K562 (cell line): Measurements from ENCODE around the gene ADI1. TPM values are rescaled to one million over a fixed set of nuclear protein-coding genes. Genes with fewer than 3 reads are reported as not detected.

Experiments used
- ATAC-seq: fragments of 200-7000 bp; cut with Tn5 transposase; 3 replicates; pipeline ENCODE4 v1.9.1; 2020; ENCODE audit warnings: moderate library complexity
- BruUV-seq: library from RNA; stranded (reverse); fragments of 400-500 nt; replicated peaks from 2 replicates; lab custom pipeline; 2021; lab: Mats Ljungman, UMichigan
- CTCF ChIA-PET: fragments of 300-600 bp; formaldehyde crosslinking; extraction: SDS; loops from one replicate; lab custom pipeline; 2021; ENCODE audit warnings: low intra/inter-chr PET ratio; lab: Yijun Ruan, JAX
- POLR2A ChIA-PET: fragments of 300-600, 350-650 bp; sonication (Branson Sonifier 250); formaldehyde crosslinking; extraction: SDS; loops from one replicate; lab custom pipeline; 2021; ENCODE audit warnings: antibody characterized with exemption, inconsistent platforms; lab: Yijun Ruan, JAX
- DNase-seq, 4 experiments: peaks; one replicate each; pipeline versions ENCODE4 v3.0.0 to v3.0.0-alpha.2; 2011 to 2018; ENCODE audit warnings: low spot score in 3 of 4, mixed read lengths in 3 of 4; ENCODE audit errors: extremely low read depth in 1 of 4
- FAIRE-seq: peaks from 2 replicates; lab custom pipeline; 2011; peaks lifted over from hg19 to GRCh38; lab: Jason Lieb, UNC
- H2AFZ ChIP-seq: 2 replicates; pipeline ENCODE4 v1.6.0; 2011; ENCODE audit warnings: low read depth, low read length, control low read depth, inconsistent platforms
- H3K27ac ChIP-seq: fragments of 200-600 bp; 3 replicates; pipeline ENCODE4 v1.8.0; 2011; ENCODE audit warnings: low read depth, mild to moderate bottlenecking, control low read depth, inconsistent platforms, low read length, moderate library complexity, mixed read lengths; ENCODE audit errors: extremely low read depth
- H3K27me3 ChIP-seq, 2 experiments: fragments of 300-600 bp in 1 of 2; 2 replicates in 1 of 2; 3 replicates in 1 of 2; pipeline versions ENCODE4 v1.6.0 to v1.8.0; 2011; ENCODE audit warnings: inconsistent platforms in 2 of 2, low read length in 2 of 2, mild to moderate bottlenecking in 1 of 2, mixed read lengths in 1 of 2, moderate library complexity in 1 of 2; ENCODE audit not compliant: control insufficient read depth in 2 of 2, insufficient read depth in 2 of 2
- H3K36me3 ChIP-seq: fragments of 300-600 bp; 3 replicates; pipeline ENCODE4 v1.8.0; 2011; ENCODE audit warnings: mild to moderate bottlenecking, low read length, inconsistent platforms; ENCODE audit not compliant: control insufficient read depth, insufficient read depth
- H3K4me1 ChIP-seq, 2 experiments: fragments of 200-600 bp in 1 of 2; replicated peaks in 1 of 2; 2 replicates in 1 of 2; 3 replicates in 1 of 2; pipeline versions ENCODE4 v1.5.1 to v1.8.0; 2011; ENCODE audit warnings: inconsistent platforms in 2 of 2, low read length in 2 of 2, mild to moderate bottlenecking in 1 of 2, mixed read lengths in 1 of 2, moderate library complexity in 1 of 2; ENCODE audit not compliant: control insufficient read depth in 2 of 2, insufficient read depth in 2 of 2
- H3K4me2 ChIP-seq: 2 replicates; pipeline ENCODE4 v1.6.1; 2011; ENCODE audit warnings: low read length, control low read depth, inconsistent platforms, mixed read lengths; ENCODE audit not compliant: insufficient read depth
- H3K4me3 ChIP-seq: fragments of 200-600 bp; sonication (generic), shearing (Covaris generic); 2 replicates; pipeline ENCODE4 v1.5.1; 2016; ENCODE audit warnings: control low read depth, inconsistent platforms
- H3K79me2 ChIP-seq: fragments of 200-600 bp; 3 replicates; pipeline ENCODE4 v1.8.0; 2011; ENCODE audit warnings: low read length, inconsistent platforms; ENCODE audit not compliant: control insufficient read depth, insufficient read depth
- H3K9ac ChIP-seq, 2 experiments: 2 replicates each; pipeline versions ENCODE4 v1.6.0 to v1.6.1; 2011; ENCODE audit warnings: low read depth in 2 of 2, low read length in 2 of 2, control low read depth in 1 of 2, inconsistent platforms in 1 of 2, mild to moderate bottlenecking in 1 of 2, mixed read lengths in 1 of 2; ENCODE audit not compliant: insufficient read depth in 1 of 2
- H3K9me1 ChIP-seq: one replicate; pipeline ENCODE4 v1.6.0; 2011; ENCODE audit warnings: inconsistent platforms, mild to moderate bottlenecking, low read length, moderate library complexity; ENCODE audit not compliant: control insufficient read depth, insufficient read depth
- H3K9me3 ChIP-seq: replicated peaks from 2 replicates; pipeline ENCODE4 v1.5.1; 2011; ENCODE audit warnings: low read depth, low read length, inconsistent platforms; ENCODE audit not compliant: control insufficient read depth, insufficient read depth
- H4K20me1 ChIP-seq: replicated peaks from 2 replicates; pipeline ENCODE4 v1.6.1; 2011; ENCODE audit warnings: low read length, inconsistent platforms, mixed read lengths; ENCODE audit not compliant: control insufficient read depth, insufficient read depth
- HNRNPLL ChIP-seq: fragments of 200-400 bp; formaldehyde crosslinking; IDR thresholded peaks from 2 replicates; pipeline ENCODE4 v1.6.1; 2017; ENCODE audit warnings: low read length, low read depth, mild to moderate bottlenecking; ENCODE audit not compliant: poor library complexity, severe bottlenecking
- NBN ChIP-seq: fragments of 450-650 bp; IDR thresholded peaks from 2 replicates; pipeline ENCODE4 v1.6.1; 2016; ENCODE audit warnings: low read depth, mild to moderate bottlenecking
- POLR2AphosphoS5 ChIP-seq: IDR thresholded peaks from 2 replicates; pipeline ENCODE4 v1.6.1; 2011; ENCODE audit warnings: mild to moderate bottlenecking, low read depth, low read length, moderate library complexity; ENCODE audit not compliant: control insufficient read depth, insufficient read depth
- RFX7 ChIP-seq: fragments of 250-450 bp; sonication (Bioruptor Pico); IDR thresholded peaks from 2 replicates; pipeline ENCODE4 v1.5.1; 2021; ENCODE audit warnings: mild to moderate bottlenecking
- SMARCC2 ChIP-seq: fragments of 450-650 bp; IDR thresholded peaks from 2 replicates; pipeline ENCODE4 v1.6.1; 2017; ENCODE audit warnings: antibody characterized with exemption, moderate library complexity, mild to moderate bottlenecking, low read depth
- ZNF507 ChIP-seq: conservative IDR thresholded peaks from 2 replicates; pipeline ENCODE4 v1.6.1; 2017; ENCODE audit warnings: missing genetic modification characterization, missing compliant biosample characterization
- ZNF79 ChIP-seq: fragments of 250-450 bp; sonication (Bioruptor Pico); IDR thresholded peaks from 2 replicates; pipeline ENCODE4 v1.4.0; 2020; ENCODE audit warnings: low read depth, mild to moderate bottlenecking, moderate library complexity
- WGBS: fragments of 100-300 bp; shearing (Covaris generic); methylation state at CpG from one replicate; pipeline ENCODE4 v1.1.6; 2016; ENCODE audit warnings: low coverage, mixed read lengths; ENCODE audit not compliant: insufficient coverage; ENCODE audit errors: missing lambda C conversion rate; 5-methylcytosine and 5-hydroxymethylcytosine counted together
- in situ Hi-C: fragments of 300-500 bp; cut with MboI; formaldehyde crosslinking; loops from 4 replicates; pipeline ENCODE4 v1.15.0; 2018; ENCODE audit warnings: inconsistent platforms, mixed read lengths
- intact Hi-C: fragments of 100-400 bp; cut with micrococcal nuclease; formaldehyde crosslinking; loops from 2 replicates; pipeline ENCODE4 v1.14.2; 2022
- polyA plus RNA-seq, 8 experiments: library from polyadenylated mRNA; depleted of rRNA in 4 of 8; stranded (reverse) in 5 of 8; unstranded in 3 of 8; fragments of >200 nt; fragmentation: Nextera tagmentation in 2 of 8; fragmentation: Illumina TruSeq in 1 of 8; extraction: Ambion mirVana in 2 of 8; extraction: Trizol in 1 of 8; gene quantifications; 2 replicates each; pipeline versions ENCODE4 v1.2.1 to v1.2.3, GENCODE V29; 2011 to 2014; ENCODE audit warnings: inconsistent platforms in 1 of 8, missing spikeins in 1 of 8
- total RNA-seq, 7 experiments: library from RNA; depleted of rRNA in 6 of 7; stranded (reverse); fragments of >200 nt in 6 of 7; fragmentation: Illumina TruSeq in 2 of 7; extraction: Trizol in 2 of 7; gene quantifications; 2 replicates each; pipeline versions ENCODE4 v1.2.1 to v1.2.3, GENCODE V29; 2011 to 2021; ENCODE audit warnings: low replicate concordance in 1 of 7
- TF ChIP-seq, protein P1 (sequence below): fragments of 250-450 bp; sonication (Bioruptor Pico); IDR thresholded peaks from 2 replicates; pipeline ENCODE4 v1.5.1; 2021; ENCODE audit warnings: mild to moderate bottlenecking
- TF ChIP-seq, protein P2 (sequence below): fragments of 250-450 bp; sonication (Bioruptor Pico); IDR thresholded peaks from 2 replicates; pipeline ENCODE4 v1.5.0; 2021

Gene ADI1
- total and polyA plus RNA-seq, 9 of the 15 experiments (the other 6 are each of a cell fraction or from before 2014, with no cell fraction given) = 6.1 to 51.0 (median 27.1) TPM

DNA sequence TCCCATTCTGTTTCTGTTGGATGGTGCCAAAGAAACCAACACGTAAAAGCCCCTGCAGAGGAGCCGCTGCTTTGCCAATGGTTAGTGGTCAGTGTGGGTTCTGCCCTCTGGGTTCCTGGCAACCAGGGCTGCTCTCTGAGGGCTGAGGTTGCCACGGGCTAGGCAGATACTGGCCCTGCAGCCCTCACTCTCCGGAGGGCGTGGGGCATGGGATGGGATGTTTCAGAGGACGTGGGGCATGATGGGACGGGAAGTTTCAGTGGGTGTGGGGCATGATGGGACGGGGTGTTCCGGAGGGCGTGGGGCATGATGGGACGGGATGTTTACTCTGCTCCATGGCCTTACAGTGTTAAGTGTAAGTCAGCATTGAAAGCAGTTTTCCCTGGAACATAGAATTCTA is 34.2 kb downstream of the ADI1 start (continued):
- TF ChIP-seq ZNF79 (no peak), SMARCC2 (no peak), NBN (no peak)
- TF ChIP-seq, protein P1, sequence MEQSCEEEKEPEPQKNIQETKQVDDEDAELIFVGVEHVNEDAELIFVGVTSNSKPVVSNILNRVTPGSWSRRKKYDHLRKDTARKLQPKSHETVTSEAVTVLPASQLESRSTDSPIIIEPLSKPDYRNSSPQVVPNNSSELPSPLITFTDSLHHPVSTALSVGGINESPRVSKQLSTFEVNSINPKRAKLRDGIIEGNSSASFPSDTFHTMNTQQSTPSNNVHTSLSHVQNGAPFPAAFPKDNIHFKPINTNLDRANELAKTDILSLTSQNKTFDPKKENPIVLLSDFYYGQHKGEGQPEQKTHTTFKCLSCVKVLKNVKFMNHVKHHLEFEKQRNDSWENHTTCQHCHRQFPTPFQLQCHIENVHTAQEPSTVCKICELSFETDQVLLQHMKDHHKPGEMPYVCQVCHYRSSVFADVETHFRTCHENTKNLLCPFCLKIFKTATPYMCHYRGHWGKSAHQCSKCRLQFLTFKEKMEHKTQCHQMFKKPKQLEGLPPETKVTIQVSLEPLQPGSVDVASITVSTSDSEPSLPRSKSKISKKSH (CRISPR knock-in tag) = no peak
- TF ChIP-seq, all 486 proteins: peak for 0

DNA sequence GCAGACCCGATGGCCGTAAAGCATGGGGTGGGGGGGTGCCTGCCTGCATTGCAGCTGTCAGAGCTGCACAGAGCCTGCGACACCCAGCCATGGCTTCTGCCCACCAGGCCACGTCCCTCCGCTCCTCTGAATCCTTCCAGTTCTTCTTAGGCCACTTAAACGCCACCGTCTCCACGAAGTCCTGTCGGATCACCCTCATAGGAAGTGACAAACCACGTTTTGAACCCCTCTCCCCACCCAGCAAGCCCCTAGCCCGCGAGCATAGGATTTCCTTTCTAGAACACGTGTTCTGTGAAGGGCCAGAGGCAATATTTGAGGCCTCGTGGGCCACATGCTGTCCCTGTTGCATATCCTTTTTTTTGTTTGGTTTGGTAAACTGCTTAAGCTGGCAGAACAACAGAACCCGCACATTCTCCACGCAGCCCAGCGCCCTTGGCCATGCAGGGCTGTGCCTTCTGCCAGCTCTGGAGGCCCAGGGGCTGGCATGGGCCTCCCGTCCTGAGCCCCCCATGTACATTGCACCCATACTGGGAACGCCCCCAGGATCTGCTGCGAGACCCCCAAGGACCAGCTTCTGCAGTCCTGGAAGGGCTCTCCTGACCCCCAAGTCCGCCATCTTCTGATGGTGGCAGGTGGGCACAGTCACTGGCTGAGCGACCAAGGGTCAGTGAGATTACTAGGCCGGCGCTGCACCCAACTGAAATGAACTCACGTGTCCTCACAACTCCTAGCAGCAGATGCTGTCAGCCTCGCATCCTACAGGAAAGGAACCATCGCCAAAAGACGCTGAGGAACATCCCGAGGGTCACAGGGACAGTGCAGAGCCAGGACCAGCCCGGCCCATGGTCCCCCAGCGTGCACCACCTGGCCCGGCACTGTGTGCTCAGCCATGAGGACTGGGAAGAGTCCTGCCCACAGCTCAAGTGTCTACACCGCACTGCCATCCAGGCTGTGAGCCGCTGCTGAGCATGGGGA is 35.1 kb downstream of the ADI1 start:
- Histone ChIP-seq H3K4me2 (no peak overlapping the region), H3K36me3 (peaks cover 9% of the 10 kb centered on the region; the same call in 2 of the 3 replicates), H3K9me1 (no peaks in the 10 kb centered on the region), H3K27ac (no peak overlapping the region), H3K9ac (no peak overlapping the region), H2AFZ (no peak overlapping the region), H3K4me3 (no peak overlapping the region), H3K9me3 (peaks cover 1% of the 10 kb centered on the region), H4K20me1 (no peaks in the 10 kb centered on the region), H3K79me2 (no peaks in the 10 kb centered on the region), H3K4me1 (peaks cover 0 to 17% of the 10 kb centered on the region in 2 experiments; a peak in 2 of 5 replicates), H3K27me3 (no peaks in the 10 kb centered on the region)
- WGBS = 81% methylated on average over 30 of the region's 34 CpGs
- ATAC-seq (no peak), DNase-seq (no peak), FAIRE-seq (no peak)
- CTCF ChIA-PET = no interaction called here
- intact Hi-C loops = no loop called here
- in situ Hi-C loops = no loop called here
- no peak for TF ChIP-seq POLR2AphosphoS5
- TF ChIP-seq, protein P2, sequence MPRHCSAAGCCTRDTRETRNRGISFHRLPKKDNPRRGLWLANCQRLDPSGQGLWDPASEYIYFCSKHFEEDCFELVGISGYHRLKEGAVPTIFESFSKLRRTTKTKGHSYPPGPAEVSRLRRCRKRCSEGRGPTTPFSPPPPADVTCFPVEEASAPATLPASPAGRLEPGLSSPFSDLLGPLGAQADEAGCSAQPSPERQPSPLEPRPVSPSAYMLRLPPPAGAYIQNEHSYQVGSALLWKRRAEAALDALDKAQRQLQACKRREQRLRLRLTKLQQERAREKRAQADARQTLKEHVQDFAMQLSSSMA (CRISPR knock-in tag) = no peak
- no peak for TF ChIP-seq ZNF507 (tag)
- no peak for TF ChIP-seq HNRNPLL
- TF ChIP-seq RFX7 (CRISPR knock-in tag) = no peak
- POLR2A ChIA-PET = no interaction called here
- no TSS peak for BruUV-seq
